ENCODE results near the gene SPARC.

GRCh38 chr5:151675611-151676313, 11.0 kb downstream of the SPARC start:
- TF ChIP-seq CTCF (IDR thresholded peaks at IDR 0.05) (no peak), EZH2 (IDR thresholded peaks at IDR 0.05; ENCODE audit: borderline replicate concordance, insufficient read depth, low read depth, low read length, poor library complexity, severe bottlenecking) (no peak)

All from B cell (primary cell).